Measurements from ENCODE around the gene C2CD5.
"Not testable (repeated sequence)": the region's sequence is repeated elsewhere in the genome, so short reads cannot be mapped to it uniquely, and the experiment has no call there.

The C2CD5 gene

DNA sequence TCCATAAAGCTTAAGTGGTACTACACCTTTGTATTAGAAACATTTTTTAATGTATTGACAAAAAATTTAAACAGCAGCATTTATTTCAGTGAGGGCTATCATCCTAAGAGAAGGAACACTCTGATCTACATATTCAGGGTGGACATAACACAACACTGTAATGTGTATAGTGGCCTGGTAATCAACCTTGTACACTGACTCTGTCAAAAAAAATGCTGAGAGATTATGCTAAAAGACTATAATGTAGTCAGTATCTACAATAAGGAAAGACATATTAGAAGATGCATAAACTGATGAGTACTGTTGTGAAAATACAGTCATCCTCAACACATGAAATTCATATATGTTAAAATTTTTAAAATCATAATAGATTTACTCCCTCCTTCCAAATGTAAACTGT, 68.2 kb downstream of the C2CD5 start:
- no peak for DNase-seq

DNA sequence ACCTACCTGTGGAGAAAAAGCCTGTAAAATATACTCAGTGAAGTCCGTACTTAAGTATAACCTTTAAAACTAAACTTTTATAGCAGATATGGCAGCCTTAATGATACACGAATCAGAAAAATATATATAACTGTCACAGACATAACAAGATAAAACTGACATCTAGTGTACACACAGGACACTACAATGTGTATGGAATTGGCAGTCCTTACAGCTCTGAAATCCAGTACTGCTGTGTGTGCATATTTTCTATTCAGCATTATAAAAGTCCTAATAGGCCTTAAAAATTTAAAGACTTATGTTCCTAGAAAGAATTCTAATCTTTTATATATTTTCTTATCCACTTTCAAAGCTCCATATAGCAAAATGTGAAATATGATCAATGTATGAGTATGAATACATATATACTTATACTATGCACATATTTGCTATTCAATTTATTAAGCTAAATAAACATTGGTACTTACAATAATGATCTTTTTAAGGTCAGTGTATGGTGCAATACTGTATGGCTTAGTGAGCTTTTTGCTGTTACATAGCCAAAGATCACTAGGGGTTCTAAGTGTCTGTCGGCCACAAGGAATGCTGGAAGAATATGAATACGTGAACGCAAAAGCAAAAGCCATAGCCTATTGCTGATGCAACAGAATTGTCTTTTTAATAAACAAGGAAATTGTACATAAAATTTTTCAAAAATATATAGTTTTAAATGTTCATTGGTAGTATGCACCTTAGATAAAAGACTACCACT, 69.2 kb downstream of the C2CD5 start:
- DNase-seq = no peak

DNA sequence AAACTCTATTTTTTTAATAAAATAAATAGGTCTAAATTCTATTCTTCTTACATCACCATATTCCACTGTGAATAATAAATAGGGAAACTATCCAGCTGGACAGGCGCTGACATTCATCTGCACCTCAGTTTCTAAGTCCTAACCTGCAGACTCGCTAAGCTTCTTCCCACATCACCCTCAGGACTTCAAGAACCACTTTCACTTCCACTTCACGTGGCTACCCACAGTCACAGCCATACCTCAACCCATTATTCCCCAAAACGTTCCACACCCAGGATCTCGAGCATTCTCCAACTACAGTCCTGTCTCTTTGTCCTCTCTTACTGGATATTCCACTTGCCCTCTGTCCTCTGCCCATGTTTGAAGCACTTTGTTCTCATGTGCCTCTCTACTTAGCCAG, 71.1 kb downstream of the C2CD5 start:
- DNase-seq = peak in 1 of 2 donors; percentile 5

- DNase-seq = no peak
Measured at GRCh38 chr12:22467190-22467589, 77.2 kb downstream of the C2CD5 start.

DNA sequence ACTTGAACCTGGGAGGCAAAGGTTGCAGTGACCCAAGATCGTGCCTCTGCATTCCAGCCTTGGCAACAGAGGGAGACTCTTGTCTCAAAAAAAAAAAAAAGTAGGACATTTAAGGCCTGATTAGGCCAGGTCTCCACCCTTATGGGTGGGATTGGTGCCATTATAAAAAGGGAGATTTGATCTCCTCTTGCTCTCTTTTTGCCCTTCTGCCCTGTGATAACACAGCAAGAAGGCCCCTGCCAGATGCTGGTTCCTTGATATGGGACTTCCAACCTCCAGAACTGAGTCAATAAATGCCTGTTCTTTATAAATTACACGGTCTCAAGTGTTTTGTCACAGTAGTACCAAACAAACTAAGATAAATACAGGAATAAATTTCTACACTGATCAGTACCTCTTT, 81.0 kb downstream of the C2CD5 start:
- DNase-seq = no peak

DNA sequence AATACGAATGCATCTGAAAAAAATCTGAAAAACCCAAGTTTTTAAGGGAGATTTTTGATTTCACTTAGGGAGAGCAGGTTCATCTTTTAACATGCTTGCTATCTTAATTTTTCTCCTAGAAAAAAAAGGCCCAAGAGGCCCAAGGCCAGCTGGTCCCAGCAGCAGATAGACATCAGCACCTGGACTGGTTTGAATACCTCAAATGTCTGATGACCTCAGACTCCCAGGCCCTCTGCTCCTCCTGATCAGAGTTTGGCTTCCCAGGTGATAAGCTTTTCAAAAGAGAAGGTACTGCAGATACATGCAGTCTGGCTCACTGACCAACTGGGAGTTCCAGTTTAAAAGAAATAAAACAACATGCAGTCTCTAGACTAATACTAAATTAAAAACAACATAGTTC, 82.6 kb downstream of the C2CD5 start:
- no peak for DNase-seq

- DNase-seq = peak in 1 of 2 donors; percentile 60
Measured at GRCh38 chr12:22459838-22460490, 84.4 kb downstream of the C2CD5 start.

GRCh38 chr12:22458298-22458937, 85.9 kb downstream of the C2CD5 start:
- no peak for DNase-seq

DNA sequence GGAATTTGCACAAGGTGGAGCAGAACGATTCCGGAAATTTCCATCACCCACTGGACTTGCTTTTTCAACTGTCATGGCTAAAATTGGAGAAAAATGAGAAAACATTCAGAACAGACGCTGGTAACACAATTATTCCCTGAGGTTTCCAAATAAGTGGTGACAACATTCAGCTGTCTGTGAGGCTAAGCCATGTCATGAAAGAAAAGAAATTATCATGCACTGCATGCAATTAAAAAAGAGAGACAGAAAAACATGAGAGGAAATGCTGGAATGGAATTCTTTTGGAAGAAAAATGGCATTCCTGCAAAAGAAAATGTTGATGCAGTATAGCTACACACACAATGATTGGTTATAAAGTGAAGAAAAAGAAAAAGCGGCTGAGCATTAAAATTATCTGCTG, 87.3 kb downstream of the C2CD5 start:
- DNase-seq = no peak

GRCh38 chr12:22453511-22453910, 90.8 kb downstream of the C2CD5 start:
- DNase-seq = no peak

- no peak for DNase-seq
Measured at GRCh38 chr12:22447223-22447622, 97.1 kb downstream of the C2CD5 start.

- not testable (repeated sequence) for DNase-seq
Measured at GRCh38 chr12:22444317-22444665, 100.1 kb downstream of the C2CD5 start.

GRCh38 chr12:22443379-22444316, 100.7 kb downstream of the C2CD5 start:
- peak; percentile 75 to 80 for DNase-seq

DNA sequence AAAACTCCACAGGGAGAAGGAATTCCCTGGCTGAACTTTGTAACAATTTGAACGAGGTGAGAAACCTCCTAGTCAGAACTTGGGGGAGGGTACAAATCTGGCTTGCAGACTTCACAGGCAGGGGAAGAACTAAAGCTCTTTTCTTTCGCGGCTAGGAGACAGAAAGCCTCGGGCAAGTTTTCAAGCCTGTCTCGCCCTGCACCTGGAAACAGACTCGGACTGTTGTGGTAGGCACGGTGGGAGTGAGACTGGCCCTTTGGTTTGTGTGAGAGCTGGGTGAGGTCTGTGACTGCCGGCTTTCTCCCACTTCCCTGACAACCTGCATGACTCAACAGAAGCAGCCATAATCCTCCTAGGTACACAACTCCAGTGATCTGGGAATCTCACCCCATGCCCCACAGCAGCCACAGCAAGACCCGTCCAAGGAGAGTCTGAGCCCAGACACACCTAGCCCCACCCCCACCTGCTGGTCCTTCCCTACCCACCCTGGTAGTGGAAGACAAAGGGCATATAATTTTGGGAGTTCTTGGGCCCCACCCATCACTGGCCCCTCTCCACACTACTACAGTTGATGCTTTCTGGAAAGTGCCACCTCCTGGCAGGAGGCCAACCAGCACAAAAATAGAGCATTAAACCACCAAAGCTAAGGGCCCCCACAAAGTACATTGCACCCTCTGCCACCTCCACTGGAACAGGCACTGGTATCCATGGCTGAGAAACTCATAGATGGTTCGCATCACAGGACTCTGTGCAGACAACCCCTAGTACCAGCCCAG, 107.1 kb downstream of the C2CD5 start:
- DNase-seq = no peak

- no peak for DNase-seq
Measured at GRCh38 chr12:22435583-22435982, 108.8 kb downstream of the C2CD5 start.

- DNase-seq = no peak
Measured at GRCh38 chr12:22431693-22432251, 112.6 kb downstream of the C2CD5 start.

DNA sequence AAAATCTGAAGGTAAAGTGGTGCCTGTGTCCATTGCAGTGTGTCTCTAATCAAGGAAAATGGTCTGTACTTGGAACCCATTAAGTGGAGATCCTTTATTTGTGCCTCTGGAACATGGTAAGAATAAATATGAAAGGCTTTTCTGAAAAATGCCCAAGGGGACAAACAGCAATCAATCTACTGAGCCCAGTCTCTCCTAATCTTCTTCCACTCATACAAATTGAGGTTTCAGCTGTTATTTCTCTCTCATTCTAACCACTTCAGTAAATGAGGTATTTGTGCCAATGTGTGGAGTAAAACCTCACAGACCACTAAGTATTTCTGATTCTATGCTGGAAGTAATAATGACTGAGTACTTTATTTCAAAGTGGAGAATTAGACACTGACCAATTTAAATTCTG, 127.5 kb downstream of the C2CD5 start:
- no peak for DNase-seq

DNA sequence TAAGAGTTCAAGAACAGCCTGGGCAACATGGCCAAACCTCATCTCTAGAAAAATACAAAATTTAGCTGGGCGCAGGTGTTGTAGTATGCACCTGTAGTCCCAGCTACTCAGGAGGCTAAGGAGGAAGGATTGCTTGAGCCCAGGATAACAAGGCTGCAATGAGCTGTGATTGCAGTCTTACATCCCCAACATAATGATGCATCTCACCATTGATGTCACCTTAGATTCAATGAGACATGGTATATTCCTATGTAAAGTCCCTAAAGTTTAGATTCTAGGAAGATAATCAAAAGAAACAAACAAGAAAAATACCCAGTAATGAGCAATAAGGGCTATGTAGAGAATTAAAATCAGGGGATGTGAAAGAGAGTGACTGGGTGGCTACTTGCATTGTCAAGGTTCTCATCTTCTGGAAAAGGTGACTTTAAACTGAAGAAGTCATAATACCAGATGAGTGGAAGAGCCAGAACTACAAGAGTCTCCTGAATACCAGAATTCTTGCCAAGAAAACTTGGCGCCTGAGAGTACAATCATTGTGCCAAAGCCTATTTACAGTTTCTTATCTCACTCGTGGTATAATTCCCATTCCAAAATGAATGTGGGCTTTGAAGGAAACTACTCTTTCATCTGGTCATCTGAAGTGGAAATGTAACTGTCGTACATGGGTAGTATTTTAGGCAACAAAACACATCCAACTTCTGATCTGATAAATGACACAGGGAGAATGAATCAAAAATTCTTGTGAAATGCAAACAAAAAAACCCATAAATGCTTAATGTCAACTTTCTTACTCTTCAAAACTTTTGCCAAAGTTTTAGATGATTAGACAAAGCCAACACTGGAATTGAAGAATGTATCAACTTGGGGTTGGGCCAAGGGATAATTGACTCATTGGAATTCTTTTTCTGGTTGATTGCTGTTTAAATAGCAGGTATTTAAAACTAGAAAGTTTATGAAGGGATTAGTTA, 128.7 kb downstream of the C2CD5 start:
- no peak for DNase-seq

- no peak for DNase-seq
Measured at GRCh38 chr12:22414742-22415141, 129.6 kb downstream of the C2CD5 start.

DNA sequence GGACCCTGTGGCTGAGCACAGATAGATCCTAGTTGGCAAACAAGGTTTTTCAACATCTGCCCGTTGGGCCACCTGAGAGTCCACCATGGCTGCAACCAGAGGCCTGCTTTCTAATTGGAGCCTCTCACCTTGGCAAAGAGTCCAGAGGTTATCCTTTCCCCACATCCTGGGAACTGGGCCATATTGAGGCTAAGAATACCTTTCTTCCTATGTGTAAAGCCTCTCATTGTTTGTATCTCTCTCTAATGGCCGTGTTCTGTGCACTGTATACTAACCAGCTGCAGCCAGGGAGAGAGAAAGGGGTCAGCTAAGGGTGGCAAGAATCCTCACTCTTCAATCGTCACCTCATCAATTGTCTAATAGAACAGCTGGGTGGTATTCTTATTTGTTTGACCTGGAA, 130.8 kb downstream of the C2CD5 start:
- DNase-seq = no peak

DNA sequence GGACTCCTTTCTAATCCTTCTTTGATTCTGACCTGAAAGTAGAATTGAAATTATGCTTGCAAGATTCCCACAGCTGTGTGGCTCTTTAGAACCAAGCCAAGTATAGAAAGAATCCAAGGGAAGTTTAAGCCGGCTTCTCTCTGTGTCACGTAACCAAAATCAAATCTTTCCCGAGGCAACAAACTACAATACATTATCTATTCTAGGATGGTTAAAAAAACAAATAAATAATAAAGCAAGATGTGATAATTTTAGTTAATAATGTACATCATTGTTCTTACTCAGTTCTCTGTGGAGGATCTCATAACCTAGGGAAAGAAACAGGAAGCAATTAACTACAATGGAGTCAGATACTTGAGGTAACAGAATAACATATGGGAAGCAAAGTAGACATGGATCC, 131.8 kb downstream of the C2CD5 start:
- DNase-seq = no peak

Measured in CD4-positive, alpha-beta T cell treated with Interleukin-4 for 1 hour (primary cell).